WTC11 (cell line): Measurements from ENCODE around the gene UGT8. TPM values are rescaled to one million over a fixed set of nuclear protein-coding genes. Genes with fewer than 3 reads are reported as not detected.

Experiments
- ATAC-seq: fragments of 200-7000 bp; cut with Tn5 transposase; 2 replicates; pipeline ENCODE4 v1.10.0; 2021; ENCODE audit warnings: mild to moderate bottlenecking, moderate library complexity
- CTCF ChIA-PET: fragments of 300-600 bp; sonication (Branson Sonifier 250); formaldehyde crosslinking; loops from one replicate; lab custom pipeline; 2021; ENCODE audit warnings: antibody characterized with exemption; lab: Charles Lee
- POLR2A ChIA-PET: fragments of 350-600 bp; sonication (Branson Sonifier 250); formaldehyde crosslinking; loops from one replicate; lab custom pipeline; 2021; ENCODE audit warnings: antibody characterized with exemption; lab: Charles Lee
- DNase-seq: peaks from one replicate; pipeline ENCODE4 v3.0.0; 2021; ENCODE audit warnings: low spot score
- H3K27ac Mint-ChIP-seq: 2 replicates; pipeline ENCODE4 v1.8.0; 2021; ENCODE audit warnings: mixed read lengths
- H3K27me3 Mint-ChIP-seq: 2 replicates; pipeline ENCODE4 v1.8.0; 2021; ENCODE audit warnings: low read depth, mild to moderate bottlenecking, moderate library complexity, mixed read lengths
- H3K36me3 Mint-ChIP-seq: 2 replicates; pipeline ENCODE4 v1.8.0; 2021; ENCODE audit warnings: mixed read lengths
- H3K4me1 Mint-ChIP-seq: 2 replicates; pipeline ENCODE4 v1.8.0; 2022; ENCODE audit warnings: mixed read lengths
- H3K4me3 Mint-ChIP-seq: 2 replicates; pipeline ENCODE4 v1.8.0; 2021; ENCODE audit warnings: mild to moderate bottlenecking, moderate library complexity, mixed read lengths
- H3K9me3 Mint-ChIP-seq: 2 replicates; pipeline ENCODE4 v1.8.0; 2021; ENCODE audit warnings: mixed read lengths
- CTCF ChIP-seq: fragments of 200-600 bp; IDR thresholded peaks from 2 replicates; pipeline ENCODE4 v1.8.0; 2022; ENCODE audit warnings: antibody characterized with exemption
- GTF2I ChIP-seq: fragments of 250-450 bp; sonication (Bioruptor Pico); conservative IDR thresholded peaks from 2 replicates; pipeline ENCODE4 v1.4.0; 2021; ENCODE audit warnings: mild to moderate bottlenecking
- KAT7 ChIP-seq: sonication (generic); formaldehyde crosslinking; IDR thresholded peaks from 2 replicates; pipeline ENCODE4 v1.8.1; 2023; ENCODE audit warnings: missing genetic modification reagents, mild to moderate bottlenecking, borderline replicate concordance
- MXD4 ChIP-seq: fragments of 250-450 bp; sonication (Bioruptor Pico); IDR thresholded peaks from 2 replicates; pipeline ENCODE4 v1.8.0; 2021; ENCODE audit warnings: mild to moderate bottlenecking, moderate library complexity, borderline replicate concordance
- NR1H2 ChIP-seq: sonication (generic); formaldehyde crosslinking; IDR thresholded peaks from 2 replicates; pipeline ENCODE4 v1.9.0; 2021; ENCODE audit warnings: mild to moderate bottlenecking, moderate library complexity, missing genetic modification reagents
- RELA ChIP-seq: sonication (generic); formaldehyde crosslinking; IDR thresholded peaks from 2 replicates; pipeline ENCODE4 v1.8.1; 2022; ENCODE audit warnings: missing genetic modification reagents, mild to moderate bottlenecking, borderline replicate concordance
- ZNF263 ChIP-seq: sonication (generic); formaldehyde crosslinking; IDR thresholded peaks from 2 replicates; pipeline ENCODE4 v1.8.1; 2022; ENCODE audit warnings: low read depth, mild to moderate bottlenecking, moderate library complexity, missing genetic modification reagents
- ZNF317 ChIP-seq: sonication (generic); formaldehyde crosslinking; IDR thresholded peaks from 2 replicates; pipeline ENCODE4 v1.8.1; 2023; ENCODE audit warnings: low read depth, mild to moderate bottlenecking, moderate library complexity, missing genetic modification reagents, borderline replicate concordance
- total RNA-seq: library from RNA; stranded (reverse); gene quantifications from 3 replicates; pipeline ENCODE4 v1.2.3, GENCODE V29; 2021
- TF ChIP-seq, protein P1 (sequence below): fragments of 250-450 bp; sonication (Bioruptor Pico); IDR thresholded peaks from 2 replicates; pipeline ENCODE4 v1.9.0; 2021; ENCODE audit warnings: mild to moderate bottlenecking, borderline replicate concordance
- TF ChIP-seq, protein P2 (sequence below): fragments of 250-450 bp; sonication (Bioruptor Pico); conservative IDR thresholded peaks from 2 replicates; pipeline ENCODE4 v1.9.0; 2021; ENCODE audit warnings: mild to moderate bottlenecking

Gene UGT8
- total RNA-seq, 1 experiment from 2014 or later, result 30.8 TPM

- H3K27me3 Mint-ChIP-seq, result no peaks in the 10 kb centered on the region
- TF ChIP-seq, protein P1, sequence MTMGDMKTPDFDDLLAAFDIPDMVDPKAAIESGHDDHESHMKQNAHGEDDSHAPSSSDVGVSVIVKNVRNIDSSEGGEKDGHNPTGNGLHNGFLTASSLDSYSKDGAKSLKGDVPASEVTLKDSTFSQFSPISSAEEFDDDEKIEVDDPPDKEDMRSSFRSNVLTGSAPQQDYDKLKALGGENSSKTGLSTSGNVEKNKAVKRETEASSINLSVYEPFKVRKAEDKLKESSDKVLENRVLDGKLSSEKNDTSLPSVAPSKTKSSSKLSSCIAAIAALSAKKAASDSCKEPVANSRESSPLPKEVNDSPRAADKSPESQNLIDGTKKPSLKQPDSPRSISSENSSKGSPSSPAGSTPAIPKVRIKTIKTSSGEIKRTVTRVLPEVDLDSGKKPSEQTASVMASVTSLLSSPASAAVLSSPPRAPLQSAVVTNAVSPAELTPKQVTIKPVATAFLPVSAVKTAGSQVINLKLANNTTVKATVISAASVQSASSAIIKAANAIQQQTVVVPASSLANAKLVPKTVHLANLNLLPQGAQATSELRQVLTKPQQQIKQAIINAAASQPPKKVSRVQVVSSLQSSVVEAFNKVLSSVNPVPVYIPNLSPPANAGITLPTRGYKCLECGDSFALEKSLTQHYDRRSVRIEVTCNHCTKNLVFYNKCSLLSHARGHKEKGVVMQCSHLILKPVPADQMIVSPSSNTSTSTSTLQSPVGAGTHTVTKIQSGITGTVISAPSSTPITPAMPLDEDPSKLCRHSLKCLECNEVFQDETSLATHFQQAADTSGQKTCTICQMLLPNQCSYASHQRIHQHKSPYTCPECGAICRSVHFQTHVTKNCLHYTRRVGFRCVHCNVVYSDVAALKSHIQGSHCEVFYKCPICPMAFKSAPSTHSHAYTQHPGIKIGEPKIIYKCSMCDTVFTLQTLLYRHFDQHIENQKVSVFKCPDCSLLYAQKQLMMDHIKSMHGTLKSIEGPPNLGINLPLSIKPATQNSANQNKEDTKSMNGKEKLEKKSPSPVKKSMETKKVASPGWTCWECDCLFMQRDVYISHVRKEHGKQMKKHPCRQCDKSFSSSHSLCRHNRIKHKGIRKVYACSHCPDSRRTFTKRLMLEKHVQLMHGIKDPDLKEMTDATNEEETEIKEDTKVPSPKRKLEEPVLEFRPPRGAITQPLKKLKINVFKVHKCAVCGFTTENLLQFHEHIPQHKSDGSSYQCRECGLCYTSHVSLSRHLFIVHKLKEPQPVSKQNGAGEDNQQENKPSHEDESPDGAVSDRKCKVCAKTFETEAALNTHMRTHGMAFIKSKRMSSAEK (CRISPR knock-in tag), result no peak
- no peak for TF ChIP-seq RELA (CRISPR knock-in tag)
- no peak for TF ChIP-seq ZNF263 (CRISPR knock-in tag)
- TF ChIP-seq, protein P2, sequence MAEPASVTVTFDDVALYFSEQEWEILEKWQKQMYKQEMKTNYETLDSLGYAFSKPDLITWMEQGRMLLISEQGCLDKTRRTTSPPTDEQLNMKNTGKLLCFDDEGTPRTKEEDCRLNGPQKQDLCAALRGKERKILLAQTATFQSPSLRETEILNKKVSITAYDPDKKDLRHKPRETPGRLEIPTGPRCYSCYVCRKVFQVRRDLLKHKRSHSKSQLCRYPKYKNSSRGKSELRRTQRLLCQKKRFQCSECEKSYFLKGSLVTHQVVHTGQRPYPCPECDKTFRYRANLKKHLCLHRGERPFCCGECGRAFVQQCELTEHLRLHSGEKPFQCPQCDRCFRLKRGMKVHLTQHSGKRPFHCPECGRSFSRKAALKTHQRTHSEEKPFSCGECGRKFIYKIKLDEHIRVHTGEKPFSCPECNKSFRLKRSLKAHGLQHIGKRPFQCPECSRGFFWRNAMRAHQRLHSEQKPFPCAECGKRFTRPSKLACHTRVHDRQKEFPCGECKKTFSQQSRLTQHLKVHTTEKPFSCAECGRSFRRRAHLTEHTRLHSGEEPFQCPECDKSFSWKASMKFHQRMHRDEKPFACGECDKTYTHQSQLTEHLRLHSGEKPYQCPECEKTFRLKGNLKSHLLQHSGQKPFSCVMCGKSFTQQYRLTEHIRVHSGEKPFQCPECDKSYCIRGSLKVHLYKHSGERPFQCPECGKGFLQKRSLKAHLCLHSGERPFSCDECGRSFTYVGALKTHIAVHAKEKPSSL, result no peak
- no peak for TF ChIP-seq GTF2I
- no peak for TF ChIP-seq MXD4 (CRISPR knock-in tag)
- peak; percentile 61 for TF ChIP-seq CTCF
- POLR2A ChIA-PET, result no interaction called here
- CTCF ChIA-PET, result interaction anchor here (0.6 to 2.0 kb wide), 12 partner anchors 9 to 271 kb away, joined by 3 to 21 read pairs (median 4); partner anchors contain the start of gene UGT8
- H3K27ac Mint-ChIP-seq, result no peak overlapping the region; the same call in 1 of the 2 replicates
- H3K4me1 Mint-ChIP-seq, result peaks cover 53% of the 10 kb centered on the region
- ATAC-seq (peak; percentile 94), DNase-seq (peak; percentile 66)
- H3K9me3 Mint-ChIP-seq, result no peaks in the 10 kb centered on the region
- H3K36me3 Mint-ChIP-seq, result peaks cover 5% of the 10 kb centered on the region
- no peak overlapping the region for H3K4me3 Mint-ChIP-seq
These were observed 60.9 kb downstream of the UGT8 start for GRCh38 chr4:114659386-114660008.

GRCh38 chr4:114663083-114663482 lies 64.5 kb downstream of the UGT8 start:
- POLR2A ChIA-PET, result no interaction called here
- H3K4me1 Mint-ChIP-seq, result peaks cover 22% of the 10 kb centered on the region
- TF ChIP-seq, protein P2, result no peak
- TF ChIP-seq NR1H2 (CRISPR knock-in tag) (no peak), ZNF317 (CRISPR knock-in tag) (no peak), KAT7 (CRISPR knock-in tag) (no peak)
- TF ChIP-seq, all 79 proteins: peak for 0
- DNase-seq (no peak), ATAC-seq (no peak)
- CTCF ChIA-PET, result interaction anchor here (0.8 kb wide), 1 partner anchor 25 kb away, joined by 3 read pairs; no protein-coding TSS in a partner anchor
- Mint-ChIP-seq H3K27me3 (no peaks in the 10 kb centered on the region), H3K36me3 (peaks cover 27% of the 10 kb centered on the region), H3K9me3 (no peaks in the 10 kb centered on the region), H3K27ac (no peak overlapping the region), H3K4me3 (no peak overlapping the region)
